HEK293 (cell line): ENCODE data around the gene HP1BP3.

ENCODE experiments used
- CTCF ChIP-seq: fragments of 450-650 bp; formaldehyde crosslinking; IDR thresholded peaks from 2 replicates; pipeline ENCODE4 v1.5.1; 2016; ENCODE audit warnings: missing biosample characterization, missing genetic modification characterization
- PATZ1 ChIP-seq: fragments of 450-650 bp; formaldehyde crosslinking; IDR thresholded peaks from 2 replicates; pipeline ENCODE4 v1.5.1; 2016; ENCODE audit warnings: missing biosample characterization, missing genetic modification characterization
- PRDM1 ChIP-seq: fragments of 450-650 bp; formaldehyde crosslinking; IDR thresholded peaks from 2 replicates; pipeline ENCODE4; 2016; ENCODE audit warnings: missing biosample characterization, missing genetic modification characterization
- SCRT2 ChIP-seq: fragments of 450-650 bp; formaldehyde crosslinking; IDR thresholded peaks from 2 replicates; pipeline ENCODE4 v1.5.1; 2016; ENCODE audit warnings: missing biosample characterization, missing genetic modification characterization
- WT1 ChIP-seq: fragments of 450-650 bp; formaldehyde crosslinking; IDR thresholded peaks from 2 replicates; pipeline ENCODE4 v1.5.1; 2016; ENCODE audit warnings: missing biosample characterization, missing genetic modification characterization
- ZNF174 ChIP-seq: fragments of 450-650 bp; formaldehyde crosslinking; IDR thresholded peaks from 2 replicates; pipeline ENCODE4 v1.5.0; 2017; ENCODE audit warnings: missing biosample characterization, mild to moderate bottlenecking, missing genetic modification characterization
- ZNF19 ChIP-seq: fragments of 450-650 bp; formaldehyde crosslinking; IDR thresholded peaks from 2 replicates; pipeline ENCODE4; 2016; ENCODE audit warnings: missing biosample characterization, missing genetic modification characterization, low read depth
- ZNF324 ChIP-seq: fragments of 450-650 bp; formaldehyde crosslinking; IDR thresholded peaks from 2 replicates; pipeline ENCODE4 v1.5.1; 2016; ENCODE audit warnings: missing biosample characterization, missing genetic modification characterization
- ZNF560 ChIP-seq: fragments of 450-650 bp; formaldehyde crosslinking; IDR thresholded peaks from 2 replicates; pipeline ENCODE4 v1.5.1; 2017; ENCODE audit warnings: missing biosample characterization, missing genetic modification characterization, borderline replicate concordance
- ZNF624 ChIP-seq: fragments of 450-650 bp; formaldehyde crosslinking; IDR thresholded peaks from 2 replicates; pipeline ENCODE4 v1.5.1; 2017; ENCODE audit warnings: missing biosample characterization, missing genetic modification characterization
- ZNF776 ChIP-seq: fragments of 450-650 bp; formaldehyde crosslinking; IDR thresholded peaks from 2 replicates; pipeline ENCODE4 v1.5.0; 2017; ENCODE audit warnings: missing biosample characterization, missing genetic modification characterization, borderline replicate concordance

GRCh38 chr1:20720631-20721091 lies 66.4 kb downstream of the HP1BP3 start:
- TF ChIP-seq CTCF = no peak
- no peak for TF ChIP-seq PATZ1 (tag by site-specific recombination)
- TF ChIP-seq ZNF560 = no peak
- no peak for TF ChIP-seq ZNF624
- TF ChIP-seq PRDM1 (tag by site-specific recombination) = no peak
- TF ChIP-seq ZNF19 = no peak
- TF ChIP-seq WT1 (tag by site-specific recombination) = no peak
- no peak for TF ChIP-seq ZNF324 (tag by site-specific recombination)
- TF ChIP-seq ZNF174 (tag by site-specific recombination) = no peak
- no peak for TF ChIP-seq ZNF776
- no peak for TF ChIP-seq SCRT2 (tag by site-specific recombination)
